Measurements from ENCODE around the gene LIN28B.
A peak's percentile ranks its signal among the peaks of the same experiment; 100 is the strongest.

The LIN28B gene

DNA sequence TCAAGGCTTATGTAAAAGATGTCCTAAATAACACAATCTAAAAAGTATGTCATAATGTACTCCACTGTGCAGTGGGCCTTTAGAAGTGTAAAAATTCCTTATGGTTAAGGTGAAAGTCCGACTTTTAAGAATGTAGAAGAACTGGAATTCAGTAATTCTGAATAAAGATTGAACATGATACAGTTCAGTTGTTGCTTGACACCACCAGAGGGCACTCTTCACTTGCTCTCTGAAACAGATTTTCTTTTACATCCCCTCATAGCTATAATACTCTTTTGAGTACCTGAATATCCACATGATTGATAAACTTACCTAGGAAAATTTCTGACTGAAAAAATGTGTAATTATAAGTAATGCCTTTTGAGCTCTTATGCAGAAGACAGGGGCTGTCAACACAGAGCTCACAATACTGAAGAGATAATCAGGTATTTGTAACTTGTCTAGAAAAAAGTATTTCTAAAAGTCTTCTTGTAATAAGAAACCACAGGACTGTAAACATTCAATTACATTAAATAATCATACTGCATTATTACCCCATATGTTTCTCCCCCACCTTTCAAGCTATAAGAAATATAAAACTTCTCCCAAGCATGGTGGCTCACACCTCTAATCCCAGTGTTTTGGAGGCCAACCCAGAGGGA is 130.8 kb downstream of the LIN28B start:
- TF ChIP-seq, protein P1, sequence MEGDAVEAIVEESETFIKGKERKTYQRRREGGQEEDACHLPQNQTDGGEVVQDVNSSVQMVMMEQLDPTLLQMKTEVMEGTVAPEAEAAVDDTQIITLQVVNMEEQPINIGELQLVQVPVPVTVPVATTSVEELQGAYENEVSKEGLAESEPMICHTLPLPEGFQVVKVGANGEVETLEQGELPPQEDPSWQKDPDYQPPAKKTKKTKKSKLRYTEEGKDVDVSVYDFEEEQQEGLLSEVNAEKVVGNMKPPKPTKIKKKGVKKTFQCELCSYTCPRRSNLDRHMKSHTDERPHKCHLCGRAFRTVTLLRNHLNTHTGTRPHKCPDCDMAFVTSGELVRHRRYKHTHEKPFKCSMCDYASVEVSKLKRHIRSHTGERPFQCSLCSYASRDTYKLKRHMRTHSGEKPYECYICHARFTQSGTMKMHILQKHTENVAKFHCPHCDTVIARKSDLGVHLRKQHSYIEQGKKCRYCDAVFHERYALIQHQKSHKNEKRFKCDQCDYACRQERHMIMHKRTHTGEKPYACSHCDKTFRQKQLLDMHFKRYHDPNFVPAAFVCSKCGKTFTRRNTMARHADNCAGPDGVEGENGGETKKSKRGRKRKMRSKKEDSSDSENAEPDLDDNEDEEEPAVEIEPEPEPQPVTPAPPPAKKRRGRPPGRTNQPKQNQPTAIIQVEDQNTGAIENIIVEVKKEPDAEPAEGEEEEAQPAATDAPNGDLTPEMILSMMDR (IDR thresholded peaks at IDR 0.05; ENCODE audit: low read depth, low read length) = peak; percentile 74
- in situ Hi-C loops (cut with HindIII; ENCODE audit: low sequenced_read_pairs) = no loop called here
- no peak overlapping the region for H3K4me3 ChIP-seq (ENCODE audit: low read depth, low read length)
- DNase-seq (ENCODE audit: low read depth, low spot score) = peak; percentile 70

DNA sequence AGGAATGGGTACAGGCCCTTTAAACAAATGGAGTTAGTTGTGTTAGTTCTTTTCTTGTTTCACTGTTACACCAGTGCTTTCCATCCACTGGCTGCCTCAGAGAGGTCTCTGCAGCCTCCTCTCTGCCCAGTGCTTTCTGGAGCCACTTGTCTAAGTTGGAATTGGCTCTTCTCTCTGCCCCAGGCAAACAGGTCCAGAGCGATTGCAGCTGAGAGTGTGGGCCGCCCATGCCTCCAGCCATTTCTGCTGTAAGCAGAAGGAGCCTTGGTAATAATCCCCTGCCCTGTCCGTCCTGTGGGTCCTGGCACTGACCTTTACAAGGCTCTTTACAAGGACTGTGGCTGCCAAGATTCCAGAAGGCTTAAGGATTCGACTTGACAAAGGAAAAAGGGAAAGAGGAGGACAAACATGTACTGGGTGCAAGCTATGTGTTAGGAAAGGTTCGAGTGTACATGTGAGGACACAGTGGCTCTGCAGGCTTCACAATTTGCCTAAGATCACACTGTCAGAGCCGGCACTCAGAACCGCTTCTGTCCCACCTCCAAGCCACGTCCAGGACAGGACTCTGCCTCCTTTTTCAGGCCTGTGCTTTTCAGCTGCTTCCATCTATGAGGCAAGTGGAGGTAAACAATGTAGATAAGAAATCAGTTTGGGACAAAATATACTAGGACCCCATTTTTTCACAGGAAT is 134.4 kb downstream of the LIN28B start:
- H3K4me3 ChIP-seq (ENCODE audit: low read depth, low read length) = no peak overlapping the region
- TF ChIP-seq, protein P1 (IDR thresholded peaks at IDR 0.05; ENCODE audit: low read depth, low read length) = no peak
- DNase-seq (ENCODE audit: low read depth, low spot score) = no peak
- in situ Hi-C loops (cut with HindIII; ENCODE audit: low sequenced_read_pairs) = no loop called here

DNA sequence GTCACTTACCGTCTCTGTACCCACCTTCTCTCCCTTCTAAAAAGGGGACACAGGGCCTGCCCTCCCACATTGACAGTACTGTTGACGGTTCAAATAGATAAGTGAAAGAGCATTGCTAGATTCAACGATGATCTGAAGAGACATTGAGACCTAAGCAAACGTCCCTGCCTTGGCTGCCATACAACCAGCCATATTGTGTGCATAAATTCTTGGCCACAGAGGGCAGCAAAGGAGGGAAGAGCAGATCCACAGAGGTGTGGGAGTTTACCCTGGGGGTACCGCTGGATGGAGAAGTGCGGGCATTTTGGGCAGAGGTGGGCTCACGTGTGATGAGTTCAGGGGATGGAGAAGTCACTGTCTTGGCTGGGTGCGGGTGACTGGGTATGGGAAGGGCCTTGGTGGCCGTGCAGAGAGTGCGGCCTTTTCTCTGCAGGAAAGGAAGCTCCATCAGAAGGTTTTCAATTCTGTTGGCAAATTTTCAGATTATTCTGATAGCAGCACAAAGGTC is 137.3 kb downstream of the LIN28B start:
- TF ChIP-seq, protein P1 (IDR thresholded peaks at IDR 0.05; ENCODE audit: low read depth, low read length) = no peak
- in situ Hi-C loops (cut with HindIII; ENCODE audit: low sequenced_read_pairs) = no loop called here
- H3K4me3 ChIP-seq (ENCODE audit: low read depth, low read length) = no peak overlapping the region
- DNase-seq (ENCODE audit: low read depth, low spot score) = no peak

DNA sequence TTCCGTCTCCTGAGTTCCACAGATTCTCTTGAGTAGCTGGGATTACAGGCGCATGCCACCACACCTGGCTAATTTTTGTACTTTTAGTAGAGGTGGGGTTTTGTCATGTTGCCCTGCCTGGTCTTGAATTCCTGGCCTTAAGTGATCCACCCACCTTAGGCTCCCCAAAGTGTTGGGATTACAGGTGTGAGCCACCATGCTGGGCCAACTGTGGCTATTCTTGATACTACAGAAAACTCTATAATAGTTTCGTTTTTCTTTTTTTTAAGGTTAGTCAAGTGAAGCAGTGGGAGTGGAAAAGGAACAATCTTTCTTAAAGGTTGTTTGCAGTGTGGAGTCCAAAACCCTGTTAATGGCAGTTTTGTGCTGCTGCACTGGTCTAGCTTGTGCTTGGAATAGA is 138.2 kb downstream of the LIN28B start:
- H3K4me3 ChIP-seq (ENCODE audit: low read depth, low read length) = no peak overlapping the region
- in situ Hi-C loops (cut with HindIII; ENCODE audit: low sequenced_read_pairs) = no loop called here
- TF ChIP-seq, protein P1 (IDR thresholded peaks at IDR 0.05; ENCODE audit: low read depth, low read length) = no peak
- DNase-seq (ENCODE audit: low read depth, low spot score) = no peak

DNA sequence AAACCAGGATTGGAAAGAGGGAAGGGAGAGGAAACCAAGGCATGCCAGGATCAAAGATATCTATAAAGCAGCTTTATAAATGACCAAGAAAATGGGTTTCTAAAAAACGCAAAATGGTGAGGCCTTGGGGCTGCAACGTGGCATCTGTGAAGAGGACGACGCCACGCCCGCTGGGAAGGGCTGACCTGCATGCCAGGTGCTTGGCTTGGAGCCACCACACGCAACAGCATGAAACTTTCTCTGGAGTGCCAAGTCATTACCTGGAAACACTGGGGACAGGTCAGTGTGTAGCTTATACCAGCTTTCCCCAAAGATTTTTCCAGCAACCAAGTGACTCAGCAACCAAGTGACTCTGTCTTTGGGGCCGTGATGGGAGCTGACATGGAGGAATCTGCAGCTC is 140.4 kb downstream of the LIN28B start:
- TF ChIP-seq, protein P1 (IDR thresholded peaks at IDR 0.05; ENCODE audit: low read depth, low read length) = no peak
- in situ Hi-C loops (cut with HindIII; ENCODE audit: low sequenced_read_pairs) = no loop called here
- DNase-seq (ENCODE audit: low read depth, low spot score) = no peak

DNA sequence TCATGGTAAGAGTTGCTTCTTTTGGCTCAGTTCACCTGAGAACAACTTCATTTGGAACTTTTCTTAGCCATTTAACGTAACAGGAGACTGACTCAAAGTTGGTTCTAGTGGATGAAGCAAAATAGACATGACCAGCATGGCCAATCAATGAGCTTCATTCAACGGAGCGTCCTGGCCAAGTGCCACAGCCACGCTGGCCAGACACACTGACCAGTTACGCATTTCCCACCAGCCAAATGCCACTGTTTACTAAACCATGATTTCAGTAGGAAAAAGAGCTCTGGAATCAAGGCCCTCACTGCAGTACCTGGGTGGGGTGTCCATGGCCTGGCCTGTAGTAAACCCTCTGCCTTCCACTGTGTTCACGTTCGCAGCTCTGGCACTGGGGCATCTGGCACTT is 142.5 kb downstream of the LIN28B start:
- in situ Hi-C loops (cut with HindIII; ENCODE audit: low sequenced_read_pairs) = no loop called here
- H3K4me3 ChIP-seq (ENCODE audit: low read depth, low read length) = no peak overlapping the region

More for the DNA sequence above, 140.4 kb downstream of the LIN28B start:
- no peak overlapping the region for H3K4me3 ChIP-seq (ENCODE audit: low read depth, low read length)

More for the DNA sequence above, 142.5 kb downstream of the LIN28B start:
- no peak for DNase-seq (ENCODE audit: low read depth, low spot score)
- TF ChIP-seq, protein P1 (IDR thresholded peaks at IDR 0.05; ENCODE audit: low read depth, low read length) = no peak

Measured in astrocyte of the spinal cord (primary cell).